GM18867 (cell line): ENCODE results near the gene PIH1D2.
"Not testable (repeated sequence)": the region's sequence is repeated elsewhere in the genome, so short reads cannot be mapped to it uniquely, and the experiment has no call there.

Experiments used
- ATAC-seq: cut with Tn5 transposase; IDR thresholded peaks from one replicate; pipeline ENCODE4 v1.9.1; 2021; ENCODE audit warnings: mild to moderate bottlenecking, moderate library complexity; ENCODE audit not compliant: unreplicated experiment

PIH1D2 gene

GRCh38 chr11:112073941-112074811 lies at the start of gene PIH1D2, which contains the start of gene NKAPD1:
Gene PIH1D2 (minus strand): TSS chr11:112074017. CDS start chr11:112073174, 843 bp downstream.
Gene NKAPD1 (plus strand): TSS chr11:112074299. CDS start chr11:112075575, 1,276 bp downstream.
- peak; percentile 92 for ATAC-seq

- no peak for ATAC-seq
Observed at GRCh38 chr11:112123129-112123528, 49.3 kb upstream of the PIH1D2 start.

- no peak for ATAC-seq
Observed at GRCh38 chr11:112121981-112122615, 48.3 kb upstream of the PIH1D2 start.

GRCh38 chr11:112118176-112118575 lies 44.4 kb upstream of the PIH1D2 start:
- no peak for ATAC-seq

GRCh38 chr11:112115386-112115785 lies 41.6 kb upstream of the PIH1D2 start:
- ATAC-seq = no peak

- no peak for ATAC-seq
Observed at GRCh38 chr11:112114460-112114859, 40.6 kb upstream of the PIH1D2 start.

- ATAC-seq = no peak
Observed at GRCh38 chr11:112113539-112114457, 40.0 kb upstream of the PIH1D2 start.

GRCh38 chr11:112106070-112106469 lies 32.3 kb upstream of the PIH1D2 start:
- no peak for ATAC-seq

GRCh38 chr11:112103446-112103845 lies 29.6 kb upstream of the PIH1D2 start:
- ATAC-seq = no peak

GRCh38 chr11:112100462-112100861 lies 26.6 kb upstream of the PIH1D2 start:
- ATAC-seq = no peak

GRCh38 chr11:112097734-112098528 lies 24.1 kb upstream of the PIH1D2 start:
- ATAC-seq = no peak

- ATAC-seq = no peak
Observed at GRCh38 chr11:112096194-112096593, 22.4 kb upstream of the PIH1D2 start.

GRCh38 chr11:112095302-112095701 lies 21.5 kb upstream of the PIH1D2 start:
- ATAC-seq = not testable (repeated sequence)

GRCh38 chr11:112087212-112087611 lies 13.4 kb upstream of the PIH1D2 start:
- ATAC-seq = no peak

- peak; percentile 85 for ATAC-seq
Observed at GRCh38 chr11:112086422-112087191, 12.8 kb upstream of the PIH1D2 start, which contains the start of the genes SDHD and TIMM8B. Gene SDHD (plus strand): TSS chr11:112086873. CDS start chr11:112086908, 35 bp downstream. Gene TIMM8B (minus strand): TSS chr11:112086756. CDS start chr11:112086723, 33 bp downstream.

GRCh38 chr11:112085822-112086421 lies 12.1 kb upstream of the PIH1D2 start:
- peak; percentile 34 for ATAC-seq

- ATAC-seq = no peak
Observed at GRCh38 chr11:112082729-112083128, 8.9 kb upstream of the PIH1D2 start.

- ATAC-seq = no peak
Observed at GRCh38 chr11:112062923-112063322, 10.9 kb downstream of the PIH1D2 start.

GRCh38 chr11:112058103-112058502 lies 15.7 kb downstream of the PIH1D2 start:
- ATAC-seq = no peak
